ENCODE results near the gene FBN1.

FBN1 gene

GRCh38 chr15:48425051-48425450 is 220.5 kb downstream of the FBN1 start:
- H3K9ac ChIP-seq (ENCODE audit: low read length) = peak overlapping the region; percentile 3
- no peaks in the 10 kb centered on the region for H3K9me3 ChIP-seq (ENCODE audit: control insufficient read depth, low read length)
- H3K4me3 ChIP-seq (ENCODE audit: low read length) = no peak overlapping the region
- DNase-seq (ENCODE audit: low read depth) = no peak
- no peaks in the 10 kb centered on the region for H3K27me3 ChIP-seq (replicated peaks; ENCODE audit: control insufficient read depth, insufficient read depth, low read length)
- peaks cover 46% of the 10 kb centered on the region for H3K4me1 ChIP-seq (ENCODE audit: control insufficient read depth, insufficient read depth, low read length)
- H3K36me3 ChIP-seq (ENCODE audit: control insufficient read depth, insufficient read depth, low read length, severe bottlenecking) = peaks cover 91% of the 10 kb centered on the region

GRCh38 chr15:48423896-48424475 is 221.5 kb downstream of the FBN1 start:
- Histone ChIP-seq H3K27me3 (replicated peaks; ENCODE audit: control insufficient read depth, insufficient read depth, low read length) (no peaks in the 10 kb centered on the region), H3K4me3 (ENCODE audit: low read length) (no peak overlapping the region), H3K9ac (ENCODE audit: low read length) (peak overlapping the region; percentile 33), H3K4me1 (ENCODE audit: control insufficient read depth, insufficient read depth, low read length) (peaks cover 46% of the 10 kb centered on the region), H3K36me3 (ENCODE audit: control insufficient read depth, insufficient read depth, low read length, severe bottlenecking) (peaks cover 91% of the 10 kb centered on the region), H3K9me3 (ENCODE audit: control insufficient read depth, low read length) (no peaks in the 10 kb centered on the region)
- DNase-seq (ENCODE audit: low read depth) = peak; percentile 73

- Histone ChIP-seq H3K4me3 (ENCODE audit: low read length) (no peak overlapping the region), H3K4me1 (ENCODE audit: control insufficient read depth, insufficient read depth, low read length) (peaks cover 40% of the 10 kb centered on the region), H3K36me3 (ENCODE audit: control insufficient read depth, insufficient read depth, low read length, severe bottlenecking) (peaks cover 92% of the 10 kb centered on the region), H3K9ac (ENCODE audit: low read length) (no peak overlapping the region), H3K27me3 (replicated peaks; ENCODE audit: control insufficient read depth, insufficient read depth, low read length) (no peaks in the 10 kb centered on the region), H3K9me3 (ENCODE audit: control insufficient read depth, low read length) (no peaks in the 10 kb centered on the region)
- DNase-seq (ENCODE audit: low read depth) = no peak
Measured at GRCh38 chr15:48423342-48423741, 222.2 kb downstream of the FBN1 start.

GRCh38 chr15:48422401-48422800 is 223.1 kb downstream of the FBN1 start:
- Histone ChIP-seq H3K4me3 (ENCODE audit: low read length) (no peak overlapping the region), H3K27me3 (replicated peaks; ENCODE audit: control insufficient read depth, insufficient read depth, low read length) (no peaks in the 10 kb centered on the region), H3K4me1 (ENCODE audit: control insufficient read depth, insufficient read depth, low read length) (peaks cover 32% of the 10 kb centered on the region), H3K9ac (ENCODE audit: low read length) (peak overlapping the region; percentile 42), H3K9me3 (ENCODE audit: control insufficient read depth, low read length) (no peaks in the 10 kb centered on the region), H3K36me3 (ENCODE audit: control insufficient read depth, insufficient read depth, low read length, severe bottlenecking) (peaks cover 96% of the 10 kb centered on the region)
- peak; percentile 80 for DNase-seq (ENCODE audit: low read depth)

GRCh38 chr15:48421362-48421761 is 224.1 kb downstream of the FBN1 start:
- peaks cover 94% of the 10 kb centered on the region for H3K36me3 ChIP-seq (ENCODE audit: control insufficient read depth, insufficient read depth, low read length, severe bottlenecking)
- no peak for DNase-seq (ENCODE audit: low read depth)

DNA sequence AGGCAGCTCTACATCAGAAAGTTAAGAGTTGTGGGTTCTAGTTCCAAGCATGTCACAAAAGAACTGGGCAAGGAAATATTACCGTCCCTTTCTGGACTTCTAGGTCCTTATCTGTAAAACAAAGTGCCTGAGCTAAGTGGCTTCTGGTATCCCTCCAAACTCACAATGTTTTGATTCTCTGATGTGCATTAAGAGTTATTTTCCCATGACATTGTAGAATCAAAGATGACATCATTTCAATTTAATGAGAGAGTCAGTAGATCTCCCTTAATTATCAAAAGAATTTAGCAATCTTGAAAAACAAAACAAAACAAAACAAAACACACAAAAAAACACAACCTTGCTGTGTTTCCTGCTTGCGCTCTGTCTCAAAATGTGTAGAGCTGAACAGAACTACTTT is 225.6 kb downstream of the FBN1 start:
- peaks cover 94% of the 10 kb centered on the region for H3K36me3 ChIP-seq (ENCODE audit: control insufficient read depth, insufficient read depth, low read length, severe bottlenecking)
- peaks cover 30% of the 10 kb centered on the region for H3K4me1 ChIP-seq (ENCODE audit: control insufficient read depth, insufficient read depth, low read length)
- no peaks in the 10 kb centered on the region for H3K27me3 ChIP-seq (replicated peaks; ENCODE audit: control insufficient read depth, insufficient read depth, low read length)
- DNase-seq (ENCODE audit: low read depth) = no peak
- H3K9me3 ChIP-seq (ENCODE audit: control insufficient read depth, low read length) = no peaks in the 10 kb centered on the region
- no peak overlapping the region for H3K4me3 ChIP-seq (ENCODE audit: low read length)
- no peak overlapping the region for H3K9ac ChIP-seq (ENCODE audit: low read length)

More at GRCh38 chr15:48421362-48421761, 224.1 kb downstream of the FBN1 start:
- no peak overlapping the region for H3K4me3 ChIP-seq (ENCODE audit: low read length)
- no peaks in the 10 kb centered on the region for H3K9me3 ChIP-seq (ENCODE audit: control insufficient read depth, low read length)
- no peaks in the 10 kb centered on the region for H3K27me3 ChIP-seq (replicated peaks; ENCODE audit: control insufficient read depth, insufficient read depth, low read length)
- H3K4me1 ChIP-seq (ENCODE audit: control insufficient read depth, insufficient read depth, low read length) = peaks cover 25% of the 10 kb centered on the region
- H3K9ac ChIP-seq (ENCODE audit: low read length) = no peak overlapping the region

- Histone ChIP-seq H3K36me3 (ENCODE audit: control insufficient read depth, insufficient read depth, low read length, severe bottlenecking) (peaks cover 80% of the 10 kb centered on the region), H3K4me1 (ENCODE audit: control insufficient read depth, insufficient read depth, low read length) (peaks cover 40% of the 10 kb centered on the region), H3K9ac (ENCODE audit: low read length) (peak overlapping the region; percentile 5), H3K9me3 (ENCODE audit: control insufficient read depth, low read length) (no peaks in the 10 kb centered on the region), H3K4me3 (ENCODE audit: low read length) (no peak overlapping the region), H3K27me3 (replicated peaks; ENCODE audit: control insufficient read depth, insufficient read depth, low read length) (no peaks in the 10 kb centered on the region)
- no peak for DNase-seq (ENCODE audit: low read depth)
Measured at GRCh38 chr15:48418343-48418742, 227.2 kb downstream of the FBN1 start.

DNA sequence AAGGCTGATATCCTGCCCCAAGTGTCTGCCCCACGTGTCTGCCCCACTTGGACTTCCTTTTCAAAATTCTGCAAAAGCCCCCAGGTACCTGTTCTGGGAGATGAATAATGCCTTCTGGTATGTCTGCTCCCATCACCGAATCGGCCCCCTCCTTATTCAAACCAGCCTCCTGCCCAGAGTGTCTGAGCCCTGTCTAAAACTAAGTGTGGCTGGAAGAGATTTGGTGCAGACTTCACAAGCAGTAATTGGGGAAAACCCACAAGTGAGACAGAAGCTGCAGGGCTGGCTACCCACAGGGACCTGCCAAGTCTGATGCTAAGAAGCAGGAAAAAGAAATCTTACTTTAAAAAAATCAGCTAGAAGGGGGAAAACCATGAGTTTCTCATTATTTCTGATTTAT is 229.2 kb downstream of the FBN1 start:
- H3K9ac ChIP-seq (ENCODE audit: low read length) = peak overlapping the region; percentile 33
- peaks cover 72% of the 10 kb centered on the region for H3K36me3 ChIP-seq (ENCODE audit: control insufficient read depth, insufficient read depth, low read length, severe bottlenecking)
- H3K4me1 ChIP-seq (ENCODE audit: control insufficient read depth, insufficient read depth, low read length) = peaks cover 48% of the 10 kb centered on the region
- no peak for DNase-seq (ENCODE audit: low read depth)
- H3K9me3 ChIP-seq (ENCODE audit: control insufficient read depth, low read length) = no peaks in the 10 kb centered on the region
- H3K27me3 ChIP-seq (replicated peaks; ENCODE audit: control insufficient read depth, insufficient read depth, low read length) = no peaks in the 10 kb centered on the region
- no peak overlapping the region for H3K4me3 ChIP-seq (ENCODE audit: low read length)

DNA sequence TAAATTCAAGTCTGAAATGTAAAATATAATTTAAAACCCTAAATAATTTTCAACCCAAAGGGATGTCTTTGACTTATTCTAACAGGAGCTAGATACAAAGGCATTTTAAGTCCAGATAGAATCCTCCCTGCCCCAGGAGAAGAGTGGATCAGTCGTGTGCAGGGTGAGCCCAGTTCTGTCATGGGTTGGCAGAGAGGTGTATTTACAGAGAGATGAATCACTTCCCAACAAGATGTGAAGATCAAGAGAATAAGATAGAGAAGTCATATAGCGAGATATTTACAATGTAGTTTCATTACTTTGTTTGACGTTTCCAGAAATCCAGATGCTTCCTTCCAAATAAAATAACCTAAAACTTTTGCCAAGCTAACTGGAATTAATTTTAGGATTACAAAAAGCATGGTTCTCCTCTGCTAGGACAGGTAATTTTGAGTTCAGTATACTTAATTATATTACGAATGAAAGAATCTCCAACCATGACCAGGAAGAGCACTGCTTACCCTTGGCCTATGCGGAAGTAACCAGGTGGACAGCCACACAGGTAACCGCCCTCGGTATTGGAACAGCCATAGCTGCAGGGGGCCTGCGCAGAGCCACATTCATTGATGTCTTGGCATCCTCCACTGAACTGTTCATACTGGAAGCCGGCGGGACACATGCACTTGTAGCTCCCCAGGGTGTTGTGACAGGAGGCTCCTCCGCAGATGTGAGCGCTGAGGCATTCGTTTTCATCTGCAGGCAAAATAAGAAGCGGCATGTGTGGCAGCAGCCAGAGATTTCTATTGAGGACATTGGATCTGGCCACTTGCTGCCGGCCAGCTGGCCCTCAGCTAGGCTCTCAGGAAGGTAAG is 230.2 kb downstream of the FBN1 start:
- no peaks in the 10 kb centered on the region for H3K9me3 ChIP-seq (ENCODE audit: control insufficient read depth, low read length)
- no peaks in the 10 kb centered on the region for H3K27me3 ChIP-seq (replicated peaks; ENCODE audit: control insufficient read depth, insufficient read depth, low read length)
- H3K4me3 ChIP-seq (ENCODE audit: low read length) = no peak overlapping the region
- no peak for DNase-seq (ENCODE audit: low read depth)
- H3K36me3 ChIP-seq (ENCODE audit: control insufficient read depth, insufficient read depth, low read length, severe bottlenecking) = peaks cover 72% of the 10 kb centered on the region
- peak overlapping the region; percentile 33 for H3K9ac ChIP-seq (ENCODE audit: low read length)
- H3K4me1 ChIP-seq (ENCODE audit: control insufficient read depth, insufficient read depth, low read length) = peaks cover 50% of the 10 kb centered on the region

- peak overlapping the region; percentile 82 for H3K9ac ChIP-seq (ENCODE audit: low read length)
- DNase-seq (ENCODE audit: low read depth) = peak; percentile 79
- peak overlapping the region; percentile 61 for H3K4me3 ChIP-seq (ENCODE audit: low read length)
- H3K4me1 ChIP-seq (ENCODE audit: control insufficient read depth, insufficient read depth, low read length) = peaks cover 61% of the 10 kb centered on the region
- H3K9me3 ChIP-seq (ENCODE audit: control insufficient read depth, low read length) = no peaks in the 10 kb centered on the region
- H3K27me3 ChIP-seq (replicated peaks; ENCODE audit: control insufficient read depth, insufficient read depth, low read length) = no peaks in the 10 kb centered on the region
- H3K36me3 ChIP-seq (ENCODE audit: control insufficient read depth, insufficient read depth, low read length, severe bottlenecking) = peaks cover 68% of the 10 kb centered on the region
Measured at GRCh38 chr15:48414015-48414414, 231.5 kb downstream of the FBN1 start.

DNA sequence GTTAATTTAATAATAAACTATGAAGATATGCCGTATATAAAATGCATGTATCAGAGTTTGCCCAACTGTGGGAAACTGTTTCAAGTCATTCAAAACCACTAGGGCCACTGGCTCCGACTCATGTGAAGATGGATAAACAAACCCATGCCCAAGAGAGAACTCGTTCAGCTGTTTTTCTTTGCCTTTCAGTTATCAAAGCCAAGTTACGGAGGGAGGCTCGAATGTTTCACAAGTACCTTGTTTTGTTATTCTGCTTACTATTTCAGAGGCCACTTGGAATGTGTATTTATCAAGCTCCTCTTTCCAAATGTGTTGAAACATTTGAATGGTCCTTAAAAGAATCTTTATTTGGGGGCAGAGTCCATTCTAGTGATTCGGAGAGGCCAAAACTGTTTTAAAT is 232.2 kb downstream of the FBN1 start:
- Histone ChIP-seq H3K9ac (ENCODE audit: low read length) (peak overlapping the region; percentile 82), H3K9me3 (ENCODE audit: control insufficient read depth, low read length) (no peaks in the 10 kb centered on the region), H3K4me1 (ENCODE audit: control insufficient read depth, insufficient read depth, low read length) (peaks cover 66% of the 10 kb centered on the region), H3K36me3 (ENCODE audit: control insufficient read depth, insufficient read depth, low read length, severe bottlenecking) (peaks cover 61% of the 10 kb centered on the region), H3K27me3 (replicated peaks; ENCODE audit: control insufficient read depth, insufficient read depth, low read length) (no peaks in the 10 kb centered on the region), H3K4me3 (ENCODE audit: low read length) (peak overlapping the region; percentile 61)
- DNase-seq (ENCODE audit: low read depth) = peak; percentile 84

All from adipocyte (in vitro differentiated cells).